ENCODE results near the gene HIPK1. TPM values are rescaled to one million over a fixed set of nuclear protein-coding genes. Genes with fewer than 3 reads are reported as not detected.

The HIPK1 gene
- total RNA-seq, 2 experiments from 2014 or later = 20.4 to 52.6 TPM

GRCh38 chr1:113946112-113946511, 17.0 kb downstream of the HIPK1 start:
- intact Hi-C loops (cut with micrococcal nuclease; ENCODE audit: unreplicated experiment) = loop anchor here (1.0 to 10.0 kb wide), 4 partner anchors 16 to 991 kb away; partner anchors contain the start of genes CSDE1, RSBN1 and SLC16A1
- H3K9me2 ChIP-seq (ENCODE audit: insufficient read depth, low read length) = no peaks in the 10 kb centered on the region
- ChIA-PET POLR2A (interaction anchor here (0.5 to 3.2 kb wide), 19 partner anchors 9 to 566 kb away, joined by 3 to 29 read pairs (median 4); partner anchors contain the start of genes DCLRE1B, HIPK1 and PHTF1), CTCF (ENCODE audit: unreplicated experiment) (interaction anchor here (1.2 kb wide), 1 partner anchor 76 kb away, joined by 3 read pairs; no protein-coding TSS in a partner anchor)
- no peak for TF ChIP-seq EZH2phosphoT487 (IDR thresholded peaks at IDR 0.05; ENCODE audit: borderline replicate concordance, low read depth, low read length)
- TF ChIP-seq, protein P1, sequence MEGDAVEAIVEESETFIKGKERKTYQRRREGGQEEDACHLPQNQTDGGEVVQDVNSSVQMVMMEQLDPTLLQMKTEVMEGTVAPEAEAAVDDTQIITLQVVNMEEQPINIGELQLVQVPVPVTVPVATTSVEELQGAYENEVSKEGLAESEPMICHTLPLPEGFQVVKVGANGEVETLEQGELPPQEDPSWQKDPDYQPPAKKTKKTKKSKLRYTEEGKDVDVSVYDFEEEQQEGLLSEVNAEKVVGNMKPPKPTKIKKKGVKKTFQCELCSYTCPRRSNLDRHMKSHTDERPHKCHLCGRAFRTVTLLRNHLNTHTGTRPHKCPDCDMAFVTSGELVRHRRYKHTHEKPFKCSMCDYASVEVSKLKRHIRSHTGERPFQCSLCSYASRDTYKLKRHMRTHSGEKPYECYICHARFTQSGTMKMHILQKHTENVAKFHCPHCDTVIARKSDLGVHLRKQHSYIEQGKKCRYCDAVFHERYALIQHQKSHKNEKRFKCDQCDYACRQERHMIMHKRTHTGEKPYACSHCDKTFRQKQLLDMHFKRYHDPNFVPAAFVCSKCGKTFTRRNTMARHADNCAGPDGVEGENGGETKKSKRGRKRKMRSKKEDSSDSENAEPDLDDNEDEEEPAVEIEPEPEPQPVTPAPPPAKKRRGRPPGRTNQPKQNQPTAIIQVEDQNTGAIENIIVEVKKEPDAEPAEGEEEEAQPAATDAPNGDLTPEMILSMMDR (conservative IDR thresholded peaks at IDR 0.05; ENCODE audit: low read length) = no peak
- peak; percentile 89 for DNase-seq (ENCODE audit: low spot score)
- peaks cover 96% of the 10 kb centered on the region for H3K79me2 ChIP-seq (ENCODE audit: insufficient read depth, low read depth, low read length)
- peaks cover 65% of the 10 kb centered on the region for H3K4me1 ChIP-seq (ENCODE audit: insufficient read depth, low read length, poor library complexity, severe bottlenecking)
- H3K9me3 ChIP-seq (ENCODE audit: low read length) = peaks cover 21% of the 10 kb centered on the region; the same call in 1 of the 2 replicates
- peak overlapping the region; percentile 69 for H3K4me2 ChIP-seq (ENCODE audit: low read length)
- peak overlapping the region; percentile 88 for H3K27ac ChIP-seq (ENCODE audit: low read depth, low read length, poor library complexity, severe bottlenecking)
- no peak overlapping the region for H2AFZ ChIP-seq (ENCODE audit: low read length)
- H3K36me3 ChIP-seq (ENCODE audit: insufficient read depth, low read length) = peaks cover 51% of the 10 kb centered on the region
- H3K4me3 ChIP-seq (ENCODE audit: low read depth, low read length, poor library complexity, severe bottlenecking) = peak overlapping the region; percentile 50
- no peaks in the 10 kb centered on the region for H4K20me1 ChIP-seq (ENCODE audit: insufficient read depth, low read length)
- no TSS peak for BruUV-seq (replicated peaks)

- peaks cover 21% of the 10 kb centered on the region; the same call in 1 of the 2 replicates for H3K9me3 ChIP-seq (ENCODE audit: low read length)
- H3K4me3 ChIP-seq (ENCODE audit: low read depth, low read length, poor library complexity, severe bottlenecking) = peak overlapping the region; percentile 50
- CTCF ChIA-PET (ENCODE audit: unreplicated experiment) = interaction anchor here (0.6 to 1.2 kb wide), 2 partner anchors 76 to 246 kb away, joined by 3 read pairs; no protein-coding TSS in a partner anchor
- TF ChIP-seq, protein P1 (conservative IDR thresholded peaks at IDR 0.05; ENCODE audit: low read length) = no peak
- no peak for TF ChIP-seq EZH2phosphoT487 (IDR thresholded peaks at IDR 0.05; ENCODE audit: borderline replicate concordance, low read depth, low read length)
- H3K9me2 ChIP-seq (ENCODE audit: insufficient read depth, low read length) = no peaks in the 10 kb centered on the region
- peaks cover 98% of the 10 kb centered on the region for H3K79me2 ChIP-seq (ENCODE audit: insufficient read depth, low read depth, low read length)
- no peaks in the 10 kb centered on the region for H4K20me1 ChIP-seq (ENCODE audit: insufficient read depth, low read length)
- peak overlapping the region; percentile 88 for H3K27ac ChIP-seq (ENCODE audit: low read depth, low read length, poor library complexity, severe bottlenecking)
- peak overlapping the region; percentile 69 for H3K4me2 ChIP-seq (ENCODE audit: low read length)
- POLR2A ChIA-PET = interaction anchor here (0.6 to 3.2 kb wide), 21 partner anchors 9 to 358 kb away, joined by 3 to 29 read pairs (median 4); partner anchors contain the start of genes DCLRE1B, HIPK1 and PHTF1
- no TSS peak for BruUV-seq (replicated peaks)
- H3K36me3 ChIP-seq (ENCODE audit: insufficient read depth, low read length) = peaks cover 52% of the 10 kb centered on the region
- no peak for DNase-seq (ENCODE audit: low spot score)
- intact Hi-C loops (cut with micrococcal nuclease; ENCODE audit: unreplicated experiment) = loop anchor here (1.0 to 10.0 kb wide), 4 partner anchors 17 to 992 kb away; partner anchors contain the start of genes CSDE1, RSBN1 and SLC16A1
- H2AFZ ChIP-seq (ENCODE audit: low read length) = peak overlapping the region; percentile 4; the same call in 1 of the 2 replicates
- H3K4me1 ChIP-seq (ENCODE audit: insufficient read depth, low read length, poor library complexity, severe bottlenecking) = peaks cover 59% of the 10 kb centered on the region
Measured at GRCh38 chr1:113946678-113947387, 17.7 kb downstream of the HIPK1 start.

All from OCI-LY7 (cell line).